Transverse colon (tissue), 4 donors: ENCODE results near the gene PCSK7.

Source experiments
- EP300 ChIP-seq: sonication (generic); formaldehyde crosslinking; IDR thresholded peaks from one replicate; pipeline ENCODE4 v1.6.1; 2017; ENCODE audit warnings: antibody characterized with exemption, low read depth
- POLR2A ChIP-seq: fragments of 450-650 bp; IDR thresholded peaks from one replicate; pipeline ENCODE4 v1.6.1; 2016; ENCODE audit warnings: antibody characterized with exemption, mild to moderate bottlenecking, moderate library complexity
- POLR2AphosphoS5 ChIP-seq, 3 donors: sonication (generic); formaldehyde crosslinking; IDR thresholded peaks; one replicate each; pipeline ENCODE4 v1.6.1; 2016; ENCODE audit warnings: antibody characterized with exemption in 3 of 3
- TF ChIP-seq, protein P1 (sequence below), 5 experiments: fragments of 200-600 bp in 3 of 5; fragments of 450-650 bp in 2 of 5; sonication (generic) in 3 of 5; IDR thresholded peaks; 1 replicate in 2 of 5; 2 replicates in 3 of 5; pipeline ENCODE4 v1.5.1; 2016 to 2017; ENCODE audit warnings: antibody characterized with exemption in 5 of 5, inconsistent platforms in 3 of 5, mild to moderate bottlenecking in 2 of 5, moderate library complexity in 1 of 5

DNA sequence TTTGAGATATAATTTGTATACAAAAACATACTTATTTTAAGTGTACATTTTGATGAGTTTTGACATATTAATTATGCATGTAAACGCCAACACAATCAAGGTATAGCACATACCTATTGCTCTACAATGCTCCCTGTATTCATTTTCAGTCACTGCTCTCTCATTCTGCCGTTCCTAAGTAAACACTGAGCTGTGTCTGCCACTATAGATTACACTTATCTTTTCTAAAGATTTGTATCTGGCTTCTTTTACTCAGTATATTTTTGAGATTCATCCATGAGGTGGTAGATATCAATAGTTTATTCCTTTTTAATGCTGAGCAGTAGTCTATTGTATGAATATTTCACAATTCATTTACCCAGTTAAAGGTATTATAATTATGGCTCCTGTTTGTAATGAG is 33.9 kb upstream of the PCSK7 start:
- TF ChIP-seq POLR2A = no peak
- no peak for TF ChIP-seq POLR2AphosphoS5 (IDR thresholded peaks at IDR 0.05)
- TF ChIP-seq, protein P1, sequence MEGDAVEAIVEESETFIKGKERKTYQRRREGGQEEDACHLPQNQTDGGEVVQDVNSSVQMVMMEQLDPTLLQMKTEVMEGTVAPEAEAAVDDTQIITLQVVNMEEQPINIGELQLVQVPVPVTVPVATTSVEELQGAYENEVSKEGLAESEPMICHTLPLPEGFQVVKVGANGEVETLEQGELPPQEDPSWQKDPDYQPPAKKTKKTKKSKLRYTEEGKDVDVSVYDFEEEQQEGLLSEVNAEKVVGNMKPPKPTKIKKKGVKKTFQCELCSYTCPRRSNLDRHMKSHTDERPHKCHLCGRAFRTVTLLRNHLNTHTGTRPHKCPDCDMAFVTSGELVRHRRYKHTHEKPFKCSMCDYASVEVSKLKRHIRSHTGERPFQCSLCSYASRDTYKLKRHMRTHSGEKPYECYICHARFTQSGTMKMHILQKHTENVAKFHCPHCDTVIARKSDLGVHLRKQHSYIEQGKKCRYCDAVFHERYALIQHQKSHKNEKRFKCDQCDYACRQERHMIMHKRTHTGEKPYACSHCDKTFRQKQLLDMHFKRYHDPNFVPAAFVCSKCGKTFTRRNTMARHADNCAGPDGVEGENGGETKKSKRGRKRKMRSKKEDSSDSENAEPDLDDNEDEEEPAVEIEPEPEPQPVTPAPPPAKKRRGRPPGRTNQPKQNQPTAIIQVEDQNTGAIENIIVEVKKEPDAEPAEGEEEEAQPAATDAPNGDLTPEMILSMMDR (IDR thresholded peaks at IDR 0.05) = no peak
- no peak for TF ChIP-seq EP300
